ENCODE measurements around the gene RALGPS1.

The RALGPS1 gene

GRCh38 chr9:127030814-127031740 lies 116.5 kb downstream of the RALGPS1 start:
- TF ChIP-seq CTCF (IDR thresholded peaks at IDR 0.05) = no peak

- TF ChIP-seq CTCF (IDR thresholded peaks at IDR 0.05) = no peak
Observed at GRCh38 chr9:127032256-127032655, 117.7 kb downstream of the RALGPS1 start.

- no peak for TF ChIP-seq CTCF (IDR thresholded peaks at IDR 0.05)
Observed at GRCh38 chr9:127033061-127033460, 118.5 kb downstream of the RALGPS1 start.

GRCh38 chr9:127033789-127034188 lies 119.2 kb downstream of the RALGPS1 start:
- TF ChIP-seq CTCF (IDR thresholded peaks at IDR 0.05) = no peak

- TF ChIP-seq CTCF (IDR thresholded peaks at IDR 0.05) = no peak
Observed at GRCh38 chr9:127034691-127035090, 120.1 kb downstream of the RALGPS1 start.

GRCh38 chr9:127035423-127035822 lies 120.8 kb downstream of the RALGPS1 start:
- no peak for TF ChIP-seq CTCF (IDR thresholded peaks at IDR 0.05)

- TF ChIP-seq CTCF (IDR thresholded peaks at IDR 0.05) = no peak
Observed at GRCh38 chr9:127035948-127036347, 121.4 kb downstream of the RALGPS1 start.
